ENCODE results near the gene IL24.

GRCh38 chr1:206867716-206868115, 29.5 kb upstream of the IL24 start:
- no peak for TF ChIP-seq NFIC (IDR thresholded peaks at IDR 0.05)
- TF ChIP-seq CEBPB (IDR thresholded peaks at IDR 0.05) = no peak
- TF ChIP-seq EP300 (IDR thresholded peaks at IDR 0.05; ENCODE audit: borderline replicate concordance) = no peak
- TF ChIP-seq YY1 (IDR thresholded peaks at IDR 0.05; ENCODE audit: low read depth) = no peak
- no peak for TF ChIP-seq CREB1 (IDR thresholded peaks at IDR 0.05; ENCODE audit: low read depth)
- TF ChIP-seq MAX (IDR thresholded peaks at IDR 0.05) = no peak
- no peak for TF ChIP-seq RAD21 (IDR thresholded peaks at IDR 0.05; ENCODE audit: low read depth)
- no peak for TF ChIP-seq TAF1 (IDR thresholded peaks at IDR 0.05; ENCODE audit: low read depth)
- no peak for TF ChIP-seq TCF12 (IDR thresholded peaks at IDR 0.05; ENCODE audit: low read depth)

Data from Ishikawa (cell line).